Liver (tissue), 3 donors: Measurements from ENCODE around the gene UMODL1.

Experiments used
- ATF3 ChIP-seq: IDR thresholded peaks from 2 replicates; pipeline ENCODE4 v1.6.1; 2016; ENCODE audit warnings: antibody characterized with exemption
- CTCF ChIP-seq: fragments of 150-350 bp; IDR thresholded peaks from 2 replicates; pipeline ENCODE4 v1.5.1; 2017; ENCODE audit warnings: improper control_type of control experiment, low read depth, low read length; ENCODE audit not compliant: missing input control
- FOXA1 ChIP-seq: IDR thresholded peaks from 2 replicates; pipeline ENCODE4 v1.6.1; 2016; ENCODE audit warnings: antibody characterized with exemption
- RAD21 ChIP-seq, 2 donors: IDR thresholded peaks; 2 replicates each; pipeline ENCODE4 v1.6.1; 2016; ENCODE audit warnings: antibody characterized with exemption in 2 of 2, mild to moderate bottlenecking in 2 of 2
- REST ChIP-seq: IDR thresholded peaks from 2 replicates; pipeline ENCODE4 v1.6.1; 2016; ENCODE audit warnings: antibody characterized with exemption, mild to moderate bottlenecking
- TAF1 ChIP-seq: conservative IDR thresholded peaks from 2 replicates; pipeline ENCODE4 v1.6.1; 2016; ENCODE audit warnings: antibody characterized with exemption, mild to moderate bottlenecking
- donor health status: healthy.
- donor health status: healthy.

GRCh38 chr21:42115136-42115683 is 44.1 kb downstream of the UMODL1 start:
- TF ChIP-seq CTCF, result no peak
- TF ChIP-seq RAD21 (IDR thresholded peaks at IDR 0.05), result no peak
- no peak for TF ChIP-seq REST
- TF ChIP-seq ATF3, result no peak
- no peak for TF ChIP-seq FOXA1
- TF ChIP-seq TAF1, result no peak
